Renal cortical epithelial cell (primary cell): ENCODE results near the gene GLOD4. TPM values are rescaled to one million over a fixed set of nuclear protein-coding genes. Genes with fewer than 3 reads are reported as not detected.
"Not testable (repeated sequence)": the region's sequence is repeated elsewhere in the genome, so short reads cannot be mapped to it uniquely, and the experiment has no call there.

Experiments
- DNase-seq: peaks from one replicate; pipeline ENCODE4 v3.0.0-alpha.2; 2011; ENCODE audit warnings: low read depth
- total RNA-seq: library from RNA; depleted of rRNA; stranded (reverse); fragments of >200 nt; gene quantifications from 2 replicates; pipeline ENCODE4 v1.2.3, GENCODE V29; 2014

GLOD4 gene
- total RNA-seq, 1 donor from 2014 or later: 133 TPM

DNA sequence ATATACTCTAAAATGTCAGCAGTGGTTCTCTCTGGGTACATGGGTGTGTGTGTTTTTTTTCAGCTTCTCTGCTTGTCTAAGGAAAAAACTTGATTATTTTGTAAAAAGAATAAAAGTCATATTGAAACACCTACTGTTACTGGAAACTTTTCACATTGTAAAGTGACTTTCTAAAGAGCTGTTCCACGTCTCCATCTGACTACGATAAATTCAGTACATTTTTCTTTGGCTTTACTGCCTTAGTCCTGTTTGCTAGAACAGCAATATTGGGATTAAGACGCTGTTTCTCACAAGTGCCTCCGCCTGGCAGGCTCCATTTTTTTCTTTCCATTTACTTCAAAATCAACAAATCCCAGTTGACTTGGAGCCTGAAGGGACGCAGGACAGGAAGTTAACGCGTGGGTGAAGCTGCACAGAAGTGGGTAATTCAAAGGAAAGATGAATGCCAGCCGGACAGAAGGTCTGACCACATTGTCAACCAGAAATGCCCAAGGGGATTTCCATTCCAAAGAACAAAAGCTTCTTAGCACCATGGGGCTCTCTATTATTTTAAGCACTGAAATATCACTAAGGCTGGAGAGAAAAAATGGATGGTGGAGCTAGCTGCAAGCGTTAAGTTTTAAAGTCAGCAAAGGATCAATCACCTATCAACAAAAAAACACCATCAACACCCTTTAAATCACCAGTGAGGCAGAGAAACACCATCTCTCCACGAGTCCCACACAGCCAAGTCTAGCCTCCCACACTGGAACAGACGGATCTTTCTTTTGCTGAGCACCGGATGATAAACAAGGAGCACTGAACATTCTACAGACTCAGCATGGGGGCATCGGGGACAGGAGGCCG, 8.4 kb downstream of the GLOD4 start:
- no peak for DNase-seq

GRCh38 chr17:773016-773415, 9.1 kb downstream of the GLOD4 start:
- DNase-seq: no peak

DNA sequence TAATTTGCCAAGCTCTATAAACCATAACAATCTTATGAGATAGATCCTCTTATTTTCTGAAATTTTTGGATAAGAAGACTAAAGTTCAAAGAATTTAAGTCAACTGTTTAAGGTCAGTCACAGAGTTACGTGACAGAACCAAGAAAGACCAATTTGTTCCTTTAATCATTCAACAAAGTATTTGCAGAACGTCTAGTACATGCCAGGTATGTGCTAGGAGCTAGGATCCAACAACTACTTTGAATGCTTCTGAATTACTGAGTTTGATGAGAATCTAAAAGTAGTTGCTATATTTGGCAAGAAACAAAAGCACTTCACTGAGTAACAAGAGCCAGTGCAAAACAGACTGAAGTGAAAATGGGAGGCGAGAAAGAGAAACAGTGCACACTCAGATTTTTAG, 15.0 kb downstream of the GLOD4 start:
- DNase-seq: no peak

GRCh38 chr17:760371-760770, 21.7 kb downstream of the GLOD4 start:
- no peak for DNase-seq

DNA sequence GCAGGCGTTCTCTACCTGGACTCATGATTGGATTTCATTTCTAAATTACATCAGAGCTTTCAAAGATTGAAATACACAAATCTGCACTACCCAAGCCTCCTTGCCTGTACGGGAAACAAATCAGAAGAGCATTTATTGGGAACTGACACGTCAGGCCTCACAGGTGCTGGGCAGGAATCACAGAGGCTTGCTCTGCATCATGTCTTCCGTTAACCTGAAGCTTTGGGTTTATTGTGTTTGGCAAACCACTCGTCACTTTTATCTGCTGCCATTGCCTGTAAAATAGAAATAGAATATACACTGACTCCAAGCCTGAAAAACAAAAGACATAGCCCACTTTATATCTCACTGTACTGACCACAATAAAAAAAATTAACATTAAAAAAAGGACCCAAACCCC, 22.1 kb downstream of the GLOD4 start:
- DNase-seq: no peak

- DNase-seq: not testable (repeated sequence)
Measured at GRCh38 chr17:756010-756567, 26.0 kb downstream of the GLOD4 start.

GRCh38 chr17:755319-755961, 26.6 kb downstream of the GLOD4 start:
- not testable (repeated sequence) for DNase-seq

DNA sequence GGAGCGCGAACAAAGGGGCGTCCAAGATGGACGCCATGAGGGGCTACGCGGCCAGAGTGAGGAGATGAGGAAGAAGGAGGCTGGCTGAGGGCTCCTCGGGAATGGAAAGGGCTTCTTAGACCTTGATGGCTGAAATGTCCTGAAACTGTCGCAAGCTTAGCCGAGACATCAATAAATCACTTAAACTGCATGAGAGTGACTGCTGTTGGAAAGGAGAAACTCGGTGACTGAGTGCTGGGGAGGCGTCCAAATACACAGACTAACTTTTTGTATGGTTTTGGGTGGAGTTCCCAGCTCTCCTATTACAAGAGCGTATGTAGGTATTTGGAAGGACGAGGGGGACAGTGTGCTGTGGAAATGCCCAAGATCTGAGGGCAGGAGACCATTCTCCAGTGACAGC, 28.7 kb downstream of the GLOD4 start:
- DNase-seq: no peak

DNA sequence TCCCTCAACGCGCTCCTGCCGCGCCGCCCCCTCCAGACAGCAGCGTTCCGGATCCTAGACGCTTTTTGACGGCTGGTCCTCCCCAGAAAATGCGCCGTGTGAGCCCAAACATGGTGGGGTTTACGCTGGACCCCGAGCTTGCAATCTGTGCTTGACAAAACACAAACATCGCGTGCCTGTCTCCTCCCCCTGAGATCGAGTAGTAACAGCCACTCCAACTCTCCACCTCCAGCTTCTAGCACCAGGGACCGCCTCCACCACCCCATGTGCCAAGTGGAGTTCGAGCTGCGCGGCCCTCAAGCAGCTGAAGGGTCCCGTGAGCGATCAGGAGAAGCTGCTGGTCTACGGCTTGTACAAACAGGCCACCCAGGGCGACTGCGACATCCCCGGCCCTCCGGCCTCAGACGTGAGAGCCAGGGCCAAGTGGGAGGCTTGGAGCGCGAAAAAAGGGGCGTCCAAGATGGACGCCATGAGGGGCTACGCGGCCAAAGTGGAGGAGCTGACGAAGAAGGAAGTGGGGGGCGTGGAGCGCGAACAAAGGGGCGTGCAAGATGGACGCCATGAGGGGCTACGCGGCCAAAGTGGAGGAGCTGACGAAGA, 29.4 kb downstream of the GLOD4 start:
- peak; percentile 27 for DNase-seq

DNA sequence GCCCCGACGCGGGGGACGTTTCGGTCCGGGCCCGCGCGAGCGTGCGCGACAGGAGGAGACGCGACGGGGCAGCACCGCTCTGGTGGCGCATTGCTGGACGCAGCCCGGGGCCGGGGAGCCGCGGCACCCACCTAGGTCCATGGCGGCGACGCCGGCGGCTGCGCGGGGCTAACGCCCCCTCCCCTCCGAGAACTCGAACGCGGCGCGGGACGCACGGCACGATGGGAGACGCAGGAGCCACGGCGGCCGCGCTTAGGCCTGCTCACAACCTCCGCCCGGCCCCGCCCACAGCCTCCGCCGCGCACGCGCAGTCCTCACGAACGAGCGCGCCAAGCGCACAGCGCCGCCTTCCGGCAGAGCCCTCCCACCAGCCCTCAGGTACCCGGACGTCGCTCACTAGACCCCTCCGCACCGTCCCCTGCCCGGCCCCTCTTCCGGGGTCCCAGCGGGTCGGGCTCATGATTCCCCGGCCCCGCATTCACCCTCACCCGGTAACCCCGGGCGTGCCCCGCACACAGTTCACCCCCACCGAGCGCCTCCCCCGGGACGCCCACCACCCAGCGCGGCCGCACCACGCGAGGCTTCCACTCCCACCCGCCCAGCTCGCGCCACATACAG, 30.0 kb downstream of the GLOD4 start, which contains the start of gene GEMIN4:
TSS of gene GEMIN4 (minus strand) at position 263 of the 618 bp plus-strand sequence. CDS start at position 141, 122 bp downstream.
- DNase-seq: peak; percentile 43

DNA sequence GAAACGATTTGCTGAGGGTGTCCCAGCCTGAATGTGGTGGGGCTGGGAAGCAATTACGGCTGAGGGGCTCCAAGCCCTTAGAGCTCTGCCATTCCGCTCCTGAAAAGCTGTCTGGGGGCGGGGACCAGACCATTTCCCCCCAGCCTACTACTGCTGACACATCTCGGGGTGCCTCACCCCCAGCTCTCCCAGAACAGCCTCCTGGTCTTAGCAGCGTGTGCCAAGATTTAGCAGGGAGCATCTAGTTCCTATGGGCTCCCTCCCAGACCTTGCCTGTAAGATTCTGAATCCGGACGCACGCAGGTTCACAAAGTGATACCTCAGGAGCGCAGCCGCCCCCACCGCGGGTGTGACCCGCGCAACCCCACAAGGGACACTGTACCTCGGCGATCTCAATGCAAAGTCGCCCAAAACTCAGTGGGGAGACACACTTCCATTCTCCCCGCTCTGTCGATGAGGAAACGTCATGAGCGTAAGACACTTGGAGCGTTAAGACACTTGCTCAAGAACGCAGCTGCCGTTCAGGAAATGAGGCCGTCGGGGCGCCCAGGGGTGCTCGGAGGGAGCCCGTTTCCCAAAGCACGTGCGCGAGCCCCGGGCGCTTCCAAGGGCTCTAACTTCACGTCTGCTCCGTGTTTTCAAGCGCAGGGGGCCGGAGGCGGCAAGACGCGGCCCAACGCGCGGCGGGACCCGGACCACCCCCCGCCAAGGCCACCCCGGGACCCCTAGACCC, 30.6 kb downstream of the GLOD4 start:
- DNase-seq: no peak

DNA sequence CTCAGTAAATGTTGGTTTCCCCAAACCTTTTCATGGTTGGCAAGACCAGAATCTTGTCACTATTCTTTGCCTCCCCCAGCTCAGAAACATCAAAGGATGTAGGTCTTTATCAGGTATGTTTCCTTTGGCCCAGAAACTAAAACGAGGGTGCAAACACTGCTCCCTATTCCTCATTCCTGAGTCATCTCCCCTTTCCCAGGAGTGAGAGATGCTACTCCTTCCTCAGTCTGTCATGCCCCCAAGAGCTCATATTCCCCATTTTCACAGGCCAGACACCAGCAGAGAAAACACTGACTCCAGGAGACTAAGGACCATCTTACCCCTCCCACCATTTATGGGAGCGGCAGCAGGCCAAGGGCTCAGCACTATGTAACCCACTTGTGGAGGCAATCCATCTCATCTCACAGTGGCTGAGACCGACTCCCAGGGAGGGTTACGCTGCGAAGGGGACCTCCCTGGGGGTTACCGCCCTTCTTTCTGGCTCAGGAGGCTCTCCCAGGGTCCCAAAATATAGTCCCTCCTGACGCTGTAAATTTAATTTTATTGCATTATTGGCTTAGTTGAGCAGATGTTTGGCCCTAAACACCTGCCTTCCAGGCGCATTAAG, 31.5 kb downstream of the GLOD4 start:
- no peak for DNase-seq

DNA sequence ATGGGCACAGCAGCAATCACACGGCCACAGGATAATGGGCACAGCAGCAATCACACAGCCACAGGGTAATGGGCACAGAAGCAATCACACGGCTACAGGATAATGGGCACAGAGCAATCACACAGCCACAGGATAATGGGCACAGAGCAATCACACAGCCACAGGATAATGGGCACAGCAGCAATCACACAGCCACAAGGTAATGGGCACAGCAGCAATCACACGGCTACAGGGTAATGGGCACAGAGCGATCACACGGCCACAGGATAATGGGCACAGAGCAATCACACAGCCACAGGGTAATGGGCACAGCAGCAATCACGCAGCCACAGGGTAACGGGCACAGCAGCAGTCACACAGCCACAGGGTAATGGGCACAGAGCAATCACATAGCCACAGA, 32.7 kb downstream of the GLOD4 start:
- not testable (repeated sequence) for DNase-seq

- not testable (repeated sequence) for DNase-seq
Measured at GRCh38 chr17:748604-749003, 33.5 kb downstream of the GLOD4 start.

DNA sequence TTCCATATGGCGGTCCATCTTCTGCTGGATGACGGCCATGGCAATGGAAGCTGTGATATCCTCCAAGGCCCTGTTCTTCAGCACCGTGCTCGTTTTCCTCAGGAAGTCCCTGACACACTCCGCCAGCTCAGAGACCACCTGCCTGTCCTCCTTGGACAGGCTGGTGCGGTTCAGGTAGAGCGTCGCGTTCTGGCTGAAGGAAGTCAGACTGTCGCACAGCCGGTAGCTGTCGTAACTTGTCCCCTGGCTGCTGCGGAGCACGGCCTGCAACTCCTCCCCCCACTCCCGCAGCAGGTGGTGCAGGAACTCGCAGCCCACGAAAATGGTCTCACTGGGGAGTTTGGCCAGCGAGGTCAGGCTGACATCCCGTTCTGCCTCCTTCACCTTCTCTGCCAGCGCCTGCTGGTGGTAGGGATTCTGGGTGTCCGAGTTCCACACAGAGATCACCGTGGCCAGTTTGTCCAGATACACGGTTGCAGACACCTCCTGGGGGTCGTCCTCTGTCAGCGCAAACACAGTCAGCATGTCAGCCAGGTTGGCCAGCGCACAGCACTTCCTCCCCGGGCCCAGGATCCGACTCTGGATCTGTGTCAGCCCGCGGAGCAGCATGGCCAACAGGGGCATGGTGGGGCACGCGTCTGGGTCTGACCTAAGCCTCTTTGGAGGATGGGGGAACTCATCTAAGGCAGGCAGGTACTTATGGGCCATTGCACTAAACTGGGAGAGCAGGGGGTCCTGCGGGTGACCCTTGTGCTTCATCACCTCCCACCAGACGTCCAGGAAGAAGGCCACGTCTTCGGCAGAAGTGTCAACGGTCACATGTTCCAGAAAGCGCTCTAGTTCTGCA, 35.1 kb downstream of the GLOD4 start:
- no peak for DNase-seq

GRCh38 chr17:746181-746580, 35.9 kb downstream of the GLOD4 start:
- DNase-seq: no peak

- DNase-seq: no peak
Measured at GRCh38 chr17:745406-745805, 36.7 kb downstream of the GLOD4 start.

DNA sequence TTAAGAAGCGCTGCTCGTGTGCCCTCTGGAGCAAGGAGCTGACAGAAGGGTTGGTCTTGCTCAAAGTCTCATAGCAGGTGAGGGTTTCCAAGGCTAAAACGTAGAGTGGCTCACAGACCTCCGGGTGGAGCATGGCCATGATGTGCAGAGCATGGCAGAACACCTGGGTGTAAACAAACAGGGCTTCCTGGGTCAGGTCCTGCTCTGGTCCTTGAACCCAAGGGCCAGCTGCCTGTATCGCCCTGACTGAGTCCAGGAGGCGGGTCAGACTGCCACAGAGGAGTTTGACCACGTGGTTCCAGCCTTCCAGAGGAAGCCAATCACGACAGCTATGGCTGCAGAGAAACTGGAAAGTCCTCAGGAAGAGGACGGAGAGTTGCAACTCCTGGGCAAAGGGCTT, 37.1 kb downstream of the GLOD4 start:
- no peak for DNase-seq

- no peak for DNase-seq
Measured at GRCh38 chr17:743139-743538, 38.9 kb downstream of the GLOD4 start.
